T-helper 1 cell treated with Interleukin-12 subunit alpha and Interleukin-12 subunit beta and Interleukin-4 antibody, amounts not matched to agents 30 μg/mL and 1 μg/mL, for 36 hours (primary cell): ENCODE measurements around the gene CD63.

Experiments
- H3K27ac Mint-ChIP-seq: one replicate; pipeline ENCODE4 v1.8.0; 2021; ENCODE audit warnings: mild to moderate bottlenecking, mixed read lengths
- H3K27me3 Mint-ChIP-seq: one replicate; pipeline ENCODE4 v1.8.0; 2021; ENCODE audit warnings: low read depth, mixed read lengths
- H3K36me3 Mint-ChIP-seq: one replicate; pipeline ENCODE4 v1.8.0; 2021; ENCODE audit warnings: low read depth, mixed read lengths
- H3K4me1 Mint-ChIP-seq: one replicate; pipeline ENCODE4 v1.8.0; 2021; ENCODE audit warnings: low read depth, mixed read lengths
- H3K4me3 Mint-ChIP-seq: one replicate; pipeline ENCODE4 v1.8.0; 2021; ENCODE audit warnings: mild to moderate bottlenecking, moderate library complexity, mixed read lengths
- H3K9me3 Mint-ChIP-seq: one replicate; pipeline ENCODE4 v1.8.0; 2021; ENCODE audit warnings: mixed read lengths

The CD63 gene

DNA sequence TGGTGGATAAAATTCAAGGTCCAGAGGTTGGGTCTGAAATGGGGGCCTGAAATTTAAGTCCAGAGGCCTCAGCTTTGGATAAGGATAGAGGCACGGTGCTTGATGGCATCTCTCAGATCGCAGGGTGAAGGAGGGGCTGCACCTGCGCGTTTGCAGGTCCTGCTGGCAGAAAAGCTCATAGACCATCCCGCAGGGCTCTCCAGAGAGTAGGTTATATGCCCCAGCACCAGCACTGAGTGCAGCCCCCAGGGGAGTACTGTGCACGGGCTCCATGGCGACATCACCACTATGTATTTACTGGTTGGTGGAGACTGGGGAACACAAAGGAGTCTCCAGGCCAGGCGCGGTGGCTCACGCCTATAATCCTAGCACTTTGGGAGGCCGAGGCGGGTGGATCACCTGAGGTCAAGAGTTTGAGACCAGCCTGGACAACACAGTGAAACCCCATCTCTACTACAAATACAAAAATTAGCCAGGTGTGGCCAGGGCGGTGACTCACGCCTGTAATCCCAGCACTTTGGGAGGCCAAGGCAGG, 4.3 kb upstream of the CD63 start:
- Mint-ChIP-seq H3K27ac (no peak overlapping the region), H3K27me3 (no peaks in the 10 kb centered on the region), H3K9me3 (no peaks in the 10 kb centered on the region), H3K4me1 (peaks cover 25% of the 10 kb centered on the region), H3K36me3 (no peaks in the 10 kb centered on the region), H3K4me3 (no peak overlapping the region)

DNA sequence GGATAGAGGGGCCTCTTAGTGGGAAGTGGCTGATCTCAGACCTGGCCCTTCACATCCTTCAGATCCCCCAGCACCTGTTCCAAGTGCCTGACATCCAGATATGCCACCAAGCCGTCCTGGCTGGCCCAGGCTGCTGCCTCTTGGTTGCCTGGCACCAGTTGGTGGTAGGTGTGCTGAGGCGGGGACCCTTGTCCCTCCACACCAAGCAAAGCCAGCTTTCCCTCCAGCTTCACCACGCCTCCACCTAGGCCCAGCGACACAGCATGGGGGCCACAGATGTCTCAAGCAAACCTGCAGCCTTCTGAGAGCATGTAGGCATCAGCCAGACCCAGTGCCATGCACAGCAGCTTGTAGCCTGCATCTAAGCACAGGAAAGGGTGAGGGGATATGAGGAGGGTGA, 3.5 kb upstream of the CD63 start:
- Mint-ChIP-seq H3K36me3 (no peaks in the 10 kb centered on the region), H3K9me3 (no peaks in the 10 kb centered on the region), H3K4me1 (peaks cover 21% of the 10 kb centered on the region), H3K4me3 (no peak overlapping the region), H3K27ac (no peak overlapping the region), H3K27me3 (no peaks in the 10 kb centered on the region)

DNA sequence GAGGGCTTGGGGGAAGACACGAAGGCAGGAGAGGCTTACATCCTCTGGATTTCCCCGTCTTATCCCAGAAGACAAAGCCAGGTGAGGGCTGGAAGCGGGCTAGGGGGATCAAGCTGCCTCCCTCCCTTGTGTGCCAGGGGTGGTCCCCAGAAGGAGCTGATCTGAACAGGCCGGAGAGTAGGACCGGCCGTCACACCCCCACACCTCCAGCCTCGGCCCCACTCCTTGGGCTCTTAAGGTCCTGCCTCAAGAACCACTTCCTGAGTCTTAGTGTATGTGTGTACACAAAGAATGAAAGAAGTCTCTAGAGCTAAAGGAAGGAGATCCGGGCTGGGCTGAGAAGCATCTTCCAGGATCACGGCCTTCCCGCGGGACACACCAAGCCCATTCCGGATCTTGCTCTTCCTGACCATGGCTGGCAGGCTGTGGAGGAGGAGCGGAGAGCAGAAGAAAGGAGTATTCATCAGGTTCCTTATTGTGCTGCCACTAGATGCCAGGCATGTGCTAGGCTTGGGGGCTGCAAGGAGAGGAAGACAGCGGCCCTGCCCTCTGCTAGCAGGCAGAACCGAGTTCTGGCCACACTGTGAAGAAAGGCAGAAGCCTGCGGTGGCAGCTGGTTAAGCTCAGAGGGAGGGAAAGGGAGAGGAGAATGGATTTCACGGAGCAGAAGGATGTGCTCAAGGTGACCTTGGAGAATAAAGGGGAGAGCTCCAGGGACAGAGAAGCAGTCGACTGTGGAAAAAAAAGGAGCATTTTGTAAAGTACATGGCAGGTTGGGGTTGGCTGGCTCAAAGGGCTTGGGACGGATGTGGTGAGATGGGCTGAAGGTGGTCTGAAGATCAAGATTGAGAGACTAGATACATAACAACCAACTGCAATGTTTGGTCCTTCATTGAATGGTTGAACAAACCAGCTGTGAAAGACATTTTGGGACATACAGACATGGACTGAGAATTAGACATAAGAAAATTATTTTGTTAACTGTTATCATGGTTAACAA, 1.3 kb upstream of the CD63 start:
- H3K4me3 Mint-ChIP-seq, result peak overlapping the region; percentile 83
- no peaks in the 10 kb centered on the region for H3K27me3 Mint-ChIP-seq

DNA sequence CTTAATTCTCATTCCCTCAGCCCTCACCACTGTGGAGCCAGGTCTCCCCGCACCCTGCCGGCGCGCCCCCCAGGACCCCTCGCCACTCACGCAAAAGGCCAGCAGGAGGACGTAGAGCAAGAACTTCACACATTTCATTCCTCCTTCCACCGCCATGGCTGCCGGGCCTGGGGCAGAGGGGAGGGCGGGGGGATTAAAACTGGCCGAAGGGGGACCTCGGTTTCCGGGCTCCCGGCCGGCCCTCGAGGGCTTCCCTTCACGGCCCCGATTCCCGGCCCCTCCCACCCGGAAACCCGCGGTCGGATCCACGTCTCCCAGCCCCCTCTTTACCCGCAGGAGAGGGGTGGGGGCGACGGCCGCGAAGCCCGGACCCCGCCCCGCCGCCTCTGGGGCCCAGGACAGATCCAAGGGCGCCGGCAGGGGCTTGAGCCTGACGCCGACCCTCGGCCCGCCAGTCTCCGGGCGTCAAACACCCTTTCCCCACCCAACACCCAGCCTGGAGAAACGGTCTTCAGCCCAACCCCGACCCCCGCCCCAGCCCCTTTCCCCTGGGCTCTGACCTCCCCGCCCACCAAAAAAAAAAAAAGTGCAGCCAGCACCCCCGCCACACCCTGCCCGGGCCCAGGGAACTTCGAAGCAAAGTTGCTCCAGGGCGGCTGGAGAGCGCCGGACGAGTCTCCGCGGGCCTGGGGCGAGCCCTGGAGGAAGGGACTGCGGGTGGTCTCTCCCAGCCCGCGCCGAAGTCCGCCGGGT, 447 bp downstream of the CD63 start:
- Mint-ChIP-seq H3K4me1 (peaks cover 30% of the 10 kb centered on the region), H3K36me3 (peaks cover 10% of the 10 kb centered on the region)

More for the DNA sequence above, 1.3 kb upstream of the CD63 start:
- Mint-ChIP-seq H3K27ac (peak overlapping the region; percentile 89), H3K4me1 (peaks cover 24% of the 10 kb centered on the region), H3K9me3 (no peaks in the 10 kb centered on the region), H3K36me3 (peaks cover 3% of the 10 kb centered on the region)

DNA sequence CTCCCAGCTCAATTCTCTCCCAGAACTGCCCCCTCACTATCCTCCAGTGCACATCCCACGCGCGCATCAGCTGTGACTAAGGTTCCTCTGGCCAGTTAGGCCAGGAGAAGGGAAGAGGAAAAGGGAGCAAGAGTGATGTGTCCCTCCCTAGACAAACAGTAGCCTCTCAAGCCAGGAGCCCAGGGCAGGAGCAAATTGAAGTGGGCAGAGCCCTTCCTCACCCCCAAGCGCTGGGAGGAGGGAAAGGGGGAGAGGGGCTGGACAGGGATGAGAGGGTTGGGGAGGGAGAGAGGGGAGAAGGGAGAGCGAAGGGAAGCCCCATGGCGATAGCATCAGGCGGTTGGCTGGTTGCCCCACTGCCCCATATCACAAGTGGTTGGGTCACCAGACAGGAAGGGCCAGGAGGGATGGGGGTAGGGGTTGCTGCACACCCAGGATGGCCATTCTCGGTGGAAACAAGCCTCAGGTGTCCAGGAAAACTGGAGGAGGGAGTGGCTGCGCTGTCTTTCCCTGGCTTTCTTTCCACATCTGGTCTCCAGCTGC, 1.1 kb downstream of the CD63 start:
- H3K36me3 Mint-ChIP-seq, result peaks cover 10% of the 10 kb centered on the region
- peak overlapping the region; percentile 81 for H3K4me3 Mint-ChIP-seq
- no peaks in the 10 kb centered on the region for H3K9me3 Mint-ChIP-seq
- no peaks in the 10 kb centered on the region for H3K27me3 Mint-ChIP-seq
- peak overlapping the region; percentile 76 for H3K27ac Mint-ChIP-seq
- H3K4me1 Mint-ChIP-seq, result peaks cover 30% of the 10 kb centered on the region

More for the DNA sequence above, 447 bp downstream of the CD63 start:
- H3K9me3 Mint-ChIP-seq, result no peaks in the 10 kb centered on the region
- H3K4me3 Mint-ChIP-seq, result peak overlapping the region; percentile 81
- peak overlapping the region; percentile 45 for H3K27ac Mint-ChIP-seq
- no peaks in the 10 kb centered on the region for H3K27me3 Mint-ChIP-seq

DNA sequence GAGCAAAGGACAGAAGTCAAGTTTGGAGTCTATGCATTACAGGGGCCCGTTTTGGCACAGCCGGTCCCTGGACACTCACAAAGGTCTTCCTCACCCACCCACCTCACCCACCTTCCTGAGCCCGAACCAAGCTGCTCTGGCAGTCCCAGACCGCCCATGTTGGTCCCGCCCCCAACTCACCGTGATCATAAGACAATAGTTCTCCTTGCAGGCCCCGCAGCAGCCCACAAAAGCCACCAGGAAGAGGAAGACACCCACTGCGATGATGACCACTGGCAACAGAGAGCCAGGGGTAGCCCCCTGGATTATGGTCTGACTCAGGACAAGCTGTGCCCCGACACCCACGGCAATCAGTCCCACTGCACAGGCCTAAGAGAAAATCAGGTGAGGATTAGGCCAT, 1.8 kb downstream of the CD63 start:
- Mint-ChIP-seq H3K9me3 (no peaks in the 10 kb centered on the region), H3K27me3 (no peaks in the 10 kb centered on the region), H3K27ac (peak overlapping the region; percentile 76), H3K36me3 (peaks cover 11% of the 10 kb centered on the region), H3K4me1 (peaks cover 30% of the 10 kb centered on the region), H3K4me3 (peak overlapping the region; percentile 81)

DNA sequence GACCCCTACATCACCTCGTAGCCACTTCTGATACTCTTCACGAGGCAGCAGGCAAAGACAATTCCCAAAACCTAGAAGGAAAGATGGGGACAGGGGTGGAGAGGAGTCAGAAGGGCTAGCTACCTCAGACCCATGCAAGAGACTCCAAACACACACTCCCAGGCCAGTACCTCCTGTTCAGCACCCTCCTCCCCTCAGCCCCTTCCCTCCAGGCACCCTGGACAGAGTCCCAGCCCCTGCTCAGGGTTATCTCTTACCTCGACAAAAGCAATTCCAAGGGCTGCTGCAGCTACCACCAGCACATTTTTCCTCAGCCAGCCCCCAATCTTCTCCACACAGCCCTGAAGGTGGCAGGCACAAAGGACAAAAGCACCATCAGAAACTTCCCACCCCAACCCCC, 3.3 kb downstream of the CD63 start:
- peaks cover 12% of the 10 kb centered on the region for H3K36me3 Mint-ChIP-seq
- no peaks in the 10 kb centered on the region for H3K27me3 Mint-ChIP-seq
- no peak overlapping the region for H3K4me3 Mint-ChIP-seq
- H3K4me1 Mint-ChIP-seq, result peaks cover 27% of the 10 kb centered on the region
- H3K27ac Mint-ChIP-seq, result no peak overlapping the region
- no peaks in the 10 kb centered on the region for H3K9me3 Mint-ChIP-seq

DNA sequence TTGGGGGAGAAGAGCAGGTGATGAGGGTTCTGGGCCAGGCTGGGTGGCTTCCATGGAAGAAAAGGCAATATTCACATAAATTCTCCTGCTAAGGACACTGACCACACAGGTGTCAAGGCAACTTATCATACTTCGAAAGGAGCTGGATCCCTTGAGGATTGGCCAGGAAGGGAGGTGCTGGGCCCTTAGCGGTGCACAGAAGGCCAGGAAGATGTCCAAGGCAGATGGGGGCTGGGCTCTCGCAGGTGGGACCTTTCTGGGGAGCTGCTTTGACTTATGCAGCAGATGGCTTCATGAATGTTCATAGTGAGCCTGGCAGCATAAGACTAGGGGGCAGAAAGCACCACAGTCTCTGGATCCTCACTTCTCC, 3.9 kb downstream of the CD63 start:
- peaks cover 12% of the 10 kb centered on the region for H3K36me3 Mint-ChIP-seq
- H3K4me1 Mint-ChIP-seq, result peaks cover 20% of the 10 kb centered on the region
- H3K27ac Mint-ChIP-seq, result peak overlapping the region; percentile 5
- peak overlapping the region; percentile 44 for H3K4me3 Mint-ChIP-seq
- H3K9me3 Mint-ChIP-seq, result no peaks in the 10 kb centered on the region
- no peaks in the 10 kb centered on the region for H3K27me3 Mint-ChIP-seq

DNA sequence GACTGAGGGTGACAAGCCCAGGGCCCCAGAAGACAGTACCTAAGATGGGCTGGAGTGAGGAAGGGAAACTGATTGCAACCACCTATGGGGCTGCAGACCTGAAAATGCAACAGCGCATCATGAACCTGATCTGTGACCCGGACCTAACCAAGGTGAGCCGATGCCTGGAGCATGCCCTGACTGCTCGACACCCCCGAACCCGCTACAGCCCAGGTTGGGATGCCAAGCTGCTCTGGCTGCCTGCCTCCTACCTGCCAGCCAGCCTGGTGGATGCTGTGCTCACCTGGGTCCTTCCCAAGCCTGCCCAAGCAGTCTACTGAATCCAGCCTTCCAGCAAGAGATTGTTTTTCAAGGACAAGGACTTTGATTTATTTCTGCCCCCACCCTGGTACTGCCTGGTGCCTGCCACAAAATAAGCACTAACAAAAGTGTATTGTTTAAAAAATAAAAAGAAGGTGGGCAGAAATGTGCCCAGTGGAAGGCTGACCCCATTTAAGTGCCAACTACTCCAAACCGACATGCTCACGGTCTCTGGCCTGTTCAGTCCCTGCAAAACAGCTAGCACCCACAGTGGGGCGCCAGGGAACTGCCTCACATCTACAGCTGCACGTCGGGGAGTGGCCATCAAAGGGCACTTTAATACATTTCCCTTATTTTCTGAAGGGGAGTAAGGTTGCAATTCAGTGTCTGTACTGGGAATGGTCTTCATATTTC, 4.4 kb downstream of the CD63 start:
- Mint-ChIP-seq H3K4me3 (peak overlapping the region; percentile 44), H3K4me1 (peaks cover 15% of the 10 kb centered on the region), H3K27me3 (no peaks in the 10 kb centered on the region), H3K27ac (peak overlapping the region; percentile 41), H3K9me3 (no peaks in the 10 kb centered on the region), H3K36me3 (peaks cover 12% of the 10 kb centered on the region)

DNA sequence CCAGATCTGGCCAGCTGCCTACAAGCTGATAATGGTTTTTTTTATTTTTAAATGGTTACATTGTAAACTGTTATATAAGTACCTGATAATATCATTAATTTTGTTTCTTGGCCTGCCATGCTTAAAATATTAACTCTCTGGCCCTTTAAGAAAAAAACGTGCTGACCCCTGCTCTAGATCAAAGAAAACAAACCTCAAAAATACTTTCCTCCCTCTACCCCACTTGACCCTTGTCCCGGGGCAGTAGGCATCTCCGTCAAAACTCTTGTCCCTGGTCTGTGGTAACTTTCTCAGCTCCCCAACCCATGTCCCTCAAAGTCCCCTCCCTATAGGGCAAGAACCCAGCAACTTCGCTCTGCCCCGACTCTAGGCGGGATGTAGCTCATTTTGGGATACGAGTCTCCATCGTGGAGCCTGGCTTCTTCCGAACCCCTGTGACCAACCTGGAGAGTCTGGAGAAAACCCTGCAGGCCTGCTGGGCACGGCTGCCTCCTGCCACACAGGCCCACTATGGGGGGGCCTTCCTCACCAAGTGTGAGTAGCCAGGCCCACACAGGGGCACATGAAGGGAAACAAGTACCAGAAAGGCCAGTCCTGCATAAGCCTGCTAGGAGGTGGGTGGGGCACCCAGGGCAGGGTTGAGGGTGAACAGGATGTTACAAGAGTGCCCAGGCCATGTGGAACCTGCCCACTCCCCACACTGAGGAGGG, 5.1 kb downstream of the CD63 start:
- H3K27ac Mint-ChIP-seq, result no peak overlapping the region
- H3K4me3 Mint-ChIP-seq, result no peak overlapping the region
- H3K4me1 Mint-ChIP-seq, result peaks cover 18% of the 10 kb centered on the region
- H3K27me3 Mint-ChIP-seq, result no peaks in the 10 kb centered on the region
- peaks cover 12% of the 10 kb centered on the region for H3K36me3 Mint-ChIP-seq
- no peaks in the 10 kb centered on the region for H3K9me3 Mint-ChIP-seq

DNA sequence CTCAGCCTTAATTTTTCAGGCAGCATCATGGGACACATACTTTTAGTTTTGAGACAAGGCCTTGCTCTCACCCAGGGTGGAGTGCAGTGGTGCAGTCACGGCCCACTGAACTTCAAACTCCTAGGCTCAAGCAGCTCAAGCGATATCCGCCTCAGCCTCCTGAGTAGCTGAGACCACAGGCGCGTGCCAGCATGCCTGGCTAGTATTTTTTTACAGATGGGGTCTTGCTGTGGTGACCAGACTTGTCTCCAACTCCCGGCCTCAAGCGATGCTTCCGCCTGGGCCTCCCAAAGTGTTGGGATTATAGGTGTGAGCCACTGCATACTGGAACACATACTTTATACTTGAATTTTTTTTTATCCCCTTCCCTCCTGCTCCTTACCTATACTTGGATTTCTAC, 5.9 kb downstream of the CD63 start:
- Mint-ChIP-seq H3K27me3 (no peaks in the 10 kb centered on the region), H3K27ac (no peak overlapping the region), H3K9me3 (no peaks in the 10 kb centered on the region), H3K36me3 (peaks cover 12% of the 10 kb centered on the region), H3K4me3 (no peak overlapping the region), H3K4me1 (peaks cover 24% of the 10 kb centered on the region)

DNA sequence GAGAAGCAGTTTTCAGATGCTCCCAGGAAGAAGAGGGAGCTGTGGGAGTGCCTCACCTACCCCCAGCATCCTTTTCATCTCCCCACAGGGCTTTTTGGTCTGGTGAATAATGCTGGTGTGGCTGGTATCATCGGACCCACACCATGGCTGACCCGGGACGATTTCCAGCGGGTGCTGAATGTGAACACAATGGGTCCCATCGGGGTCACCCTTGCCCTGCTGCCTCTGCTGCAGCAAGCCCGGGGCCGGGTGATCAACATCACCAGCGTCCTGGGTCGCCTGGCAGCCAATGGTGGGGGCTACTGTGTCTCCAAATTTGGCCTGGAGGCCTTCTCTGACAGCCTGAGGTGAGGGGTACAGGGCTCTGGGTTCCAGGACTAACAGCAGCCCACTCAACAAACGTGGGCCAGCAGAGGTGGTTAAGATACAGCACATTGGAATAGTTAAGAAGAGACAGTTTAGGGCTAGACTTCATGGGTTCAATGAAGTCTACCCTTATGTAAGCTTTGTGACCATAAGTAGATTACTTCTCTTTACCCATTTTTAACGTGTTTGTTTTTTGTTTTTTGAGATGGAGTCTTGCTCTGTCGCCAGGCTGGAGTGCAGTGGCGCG, 7.1 kb downstream of the CD63 start:
- no peaks in the 10 kb centered on the region for H3K9me3 Mint-ChIP-seq
- H3K4me1 Mint-ChIP-seq, result peaks cover 26% of the 10 kb centered on the region
- no peak overlapping the region for H3K4me3 Mint-ChIP-seq
- no peaks in the 10 kb centered on the region for H3K27me3 Mint-ChIP-seq
- no peak overlapping the region for H3K27ac Mint-ChIP-seq
- H3K36me3 Mint-ChIP-seq, result peaks cover 12% of the 10 kb centered on the region

DNA sequence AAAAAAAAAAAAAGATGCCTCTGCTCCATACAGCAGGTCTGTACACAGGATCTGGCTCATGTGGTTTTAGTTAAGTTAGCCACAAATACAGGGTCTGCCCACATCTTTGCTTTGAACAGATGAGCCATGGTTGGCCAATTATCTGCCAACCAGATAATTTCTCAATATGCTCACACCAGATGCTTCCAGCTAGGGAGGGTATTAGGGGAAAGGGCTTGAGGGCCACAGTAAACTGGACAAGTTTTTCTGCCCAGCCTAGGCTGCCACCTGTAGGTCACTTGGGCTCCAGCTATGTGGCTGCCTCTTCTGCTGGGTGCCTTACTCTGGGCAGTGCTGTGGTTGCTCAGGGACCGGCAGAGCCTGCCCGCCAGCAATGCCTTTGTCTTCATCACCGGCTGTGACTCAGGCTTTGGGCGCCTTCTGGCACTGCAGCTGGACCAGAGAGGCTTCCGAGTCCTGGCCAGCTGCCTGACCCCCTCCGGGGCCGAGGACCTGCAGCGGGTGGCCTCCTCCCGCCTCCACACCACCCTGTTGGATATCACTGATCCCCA, 7.8 kb downstream of the CD63 start:
- Mint-ChIP-seq H3K4me3 (no peak overlapping the region), H3K9me3 (no peaks in the 10 kb centered on the region), H3K27ac (no peak overlapping the region), H3K27me3 (no peaks in the 10 kb centered on the region), H3K4me1 (peaks cover 25% of the 10 kb centered on the region), H3K36me3 (peaks cover 11% of the 10 kb centered on the region)
